HG03066 (cell line): Measurements from ENCODE around the gene SMIM29.
"Not testable (repeated sequence)": the region's sequence is repeated elsewhere in the genome, so short reads cannot be mapped to it uniquely, and the experiment has no call there.

ENCODE experiments used
- ATAC-seq: cut with Tn5 transposase; IDR thresholded peaks from one replicate; pipeline ENCODE4 v1.9.1; 2021; ENCODE audit warnings: low read depth; ENCODE audit not compliant: unreplicated experiment

SMIM29 gene

DNA sequence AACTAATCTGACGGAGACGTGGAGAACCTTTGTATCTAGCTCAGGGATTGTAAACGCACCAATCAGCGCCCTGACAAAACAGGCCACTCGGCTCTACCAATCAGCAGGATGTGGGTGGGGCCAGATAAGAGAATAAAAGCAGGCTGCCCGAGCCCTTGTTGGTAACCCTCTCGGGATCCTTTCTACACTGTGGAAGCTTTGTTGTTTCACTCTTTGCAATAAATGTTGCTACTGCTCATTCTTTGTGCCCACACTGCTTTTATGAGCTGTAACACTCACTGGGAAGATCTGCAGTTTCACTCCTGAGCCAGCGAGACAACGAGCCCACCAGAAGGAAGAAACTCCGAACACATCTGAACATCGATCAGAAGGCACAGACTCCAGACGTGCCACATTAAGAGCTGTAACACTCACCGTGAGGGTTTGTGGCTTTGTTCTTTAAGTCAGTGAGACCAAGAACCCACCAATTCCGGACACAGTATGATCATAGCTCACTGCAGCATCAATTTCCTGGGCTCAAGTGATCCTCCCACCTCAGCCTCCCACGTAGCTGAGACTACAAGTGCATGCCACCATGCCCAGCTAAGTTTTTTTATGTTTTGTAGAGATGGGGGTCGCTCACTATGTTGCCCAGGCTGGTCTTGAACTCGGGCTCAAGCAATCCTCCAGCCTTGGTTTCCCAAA, 21.0 kb upstream of the SMIM29 start:
- ATAC-seq = not testable (repeated sequence)

DNA sequence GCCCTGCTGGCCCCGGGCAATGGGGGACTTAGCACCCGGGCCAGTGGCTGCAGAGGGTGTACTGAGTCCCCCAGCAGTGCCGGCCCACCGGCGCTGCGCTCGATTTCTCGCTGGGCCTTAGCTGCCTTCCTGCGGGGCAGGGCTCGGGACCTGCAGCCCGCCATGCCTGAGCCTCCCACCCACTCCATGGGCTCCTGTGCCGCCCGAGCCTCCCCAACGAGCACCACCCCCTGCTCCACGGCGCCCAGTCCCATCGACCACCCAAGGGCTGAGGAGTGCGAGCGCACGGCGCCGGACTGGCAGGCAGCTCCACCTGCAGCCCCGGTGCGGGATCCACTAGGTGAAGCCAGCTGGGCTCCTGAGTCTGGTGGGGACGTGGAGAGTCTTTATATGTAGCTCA, 20.3 kb upstream of the SMIM29 start:
- ATAC-seq = not testable (repeated sequence)

DNA sequence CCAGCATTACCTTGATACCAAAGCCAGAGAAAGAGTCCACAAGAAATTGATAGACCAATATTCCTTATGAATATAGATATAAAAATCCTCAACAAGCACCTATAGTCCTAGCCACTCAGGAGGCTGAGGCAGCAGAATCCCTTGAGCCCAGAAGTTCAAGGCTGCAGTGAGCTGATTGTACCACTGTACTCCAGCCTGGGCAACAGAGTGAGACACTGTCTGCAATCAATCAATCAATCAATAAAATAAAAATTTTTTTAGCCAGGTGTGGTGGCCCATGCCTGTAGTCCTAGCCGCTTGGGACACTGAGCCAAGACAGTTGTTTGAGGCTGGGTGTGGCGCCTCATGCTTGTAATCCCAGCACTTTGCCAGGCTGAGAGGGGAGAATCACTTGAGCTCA, 18.9 kb upstream of the SMIM29 start:
- no peak for ATAC-seq

DNA sequence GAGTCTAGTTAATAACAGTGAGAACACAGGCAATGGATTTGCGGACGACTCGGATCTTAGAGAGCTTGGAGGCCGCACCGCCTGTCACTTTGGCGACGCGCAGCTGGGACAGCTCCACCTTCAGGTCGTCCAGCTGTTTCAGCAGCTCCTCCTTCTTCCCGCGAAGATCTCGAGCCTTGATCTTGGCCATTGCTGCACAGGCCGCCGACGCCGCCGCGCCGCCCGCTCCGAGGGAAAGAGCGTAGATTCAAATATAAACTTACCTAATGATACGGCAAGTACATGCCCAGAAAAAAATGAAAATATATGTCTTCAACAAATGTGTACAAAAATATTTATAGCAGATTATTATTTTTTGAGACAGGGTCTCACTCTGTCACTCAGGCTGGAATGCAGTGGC, 14.7 kb upstream of the SMIM29 start:
- not testable (repeated sequence) for ATAC-seq

DNA sequence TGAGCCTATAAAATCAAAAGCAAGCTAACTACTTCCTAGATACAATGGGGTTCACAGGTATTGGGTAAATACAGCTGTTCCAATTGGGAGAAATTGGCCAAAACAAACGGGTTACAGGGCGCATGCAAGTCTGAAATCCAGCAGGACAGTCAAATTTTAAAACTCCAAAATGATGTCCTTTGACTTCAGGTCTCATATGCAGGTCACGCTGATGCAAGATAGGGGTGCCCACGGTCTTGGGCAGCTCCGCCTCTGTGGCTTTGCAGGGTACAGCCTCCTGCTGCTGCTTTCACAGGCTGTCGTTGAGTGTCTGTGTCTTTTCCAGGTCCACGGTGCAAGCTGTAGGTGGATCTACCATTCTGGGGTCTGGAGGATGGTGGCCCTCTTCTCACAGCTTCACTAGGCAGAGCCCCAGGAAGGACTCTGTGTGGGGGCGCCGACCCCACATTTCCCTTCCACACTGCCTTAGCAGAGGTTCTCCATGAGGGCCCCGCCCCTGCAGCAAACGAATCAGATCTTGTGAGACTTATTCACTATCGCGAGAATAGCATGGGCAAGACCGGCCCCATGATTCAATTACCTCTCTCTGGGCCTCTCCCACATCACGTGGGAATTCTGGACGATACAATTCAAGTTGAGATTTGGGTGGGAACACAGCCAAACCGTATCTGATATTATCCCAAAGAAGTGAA, 11.9 kb upstream of the SMIM29 start:
- ATAC-seq = no peak

DNA sequence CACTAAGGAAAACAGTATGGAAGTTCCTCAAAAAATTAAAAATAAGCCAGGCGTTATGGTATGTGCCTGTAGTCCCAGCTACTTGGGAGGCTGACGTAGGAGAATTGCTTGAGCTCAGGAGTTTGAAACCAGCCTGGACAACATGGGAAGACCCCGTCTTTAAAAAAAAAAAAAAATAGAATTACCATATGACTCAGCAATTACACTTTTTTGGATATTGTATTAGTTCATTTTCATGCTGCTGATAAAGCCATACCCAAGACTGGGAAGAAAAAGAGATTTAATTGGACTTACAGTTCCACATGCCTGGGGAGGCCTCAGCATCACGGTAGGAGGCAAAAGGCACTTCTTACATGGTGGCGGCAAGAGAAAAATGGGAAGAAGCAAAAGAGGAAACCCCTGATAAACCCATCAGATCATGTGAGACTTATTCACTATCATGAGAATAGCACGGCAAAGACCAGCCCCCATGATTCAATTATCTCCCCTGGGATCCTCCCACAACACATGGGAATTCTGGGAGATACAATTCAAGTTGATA, 10.8 kb upstream of the SMIM29 start:
- no peak for ATAC-seq

DNA sequence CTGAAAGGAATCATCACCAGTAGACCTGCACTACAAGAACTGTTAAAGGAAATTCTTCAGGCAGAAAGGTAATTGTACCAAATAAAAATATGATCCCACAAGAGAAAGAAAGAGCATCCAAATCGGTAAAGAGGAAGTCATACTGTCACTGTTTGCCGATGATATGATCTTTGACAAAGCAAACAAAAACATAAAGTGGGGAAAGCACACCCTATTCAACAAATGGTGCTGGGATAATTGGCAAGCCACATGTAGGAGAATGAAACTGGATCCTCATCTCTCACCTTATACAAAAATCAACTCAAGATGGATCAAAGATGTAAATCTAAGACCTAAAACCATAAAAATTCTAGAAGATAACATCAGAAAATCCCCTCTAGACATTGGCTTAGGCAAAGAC, 3.6 kb upstream of the SMIM29 start:
- not testable (repeated sequence) for ATAC-seq

DNA sequence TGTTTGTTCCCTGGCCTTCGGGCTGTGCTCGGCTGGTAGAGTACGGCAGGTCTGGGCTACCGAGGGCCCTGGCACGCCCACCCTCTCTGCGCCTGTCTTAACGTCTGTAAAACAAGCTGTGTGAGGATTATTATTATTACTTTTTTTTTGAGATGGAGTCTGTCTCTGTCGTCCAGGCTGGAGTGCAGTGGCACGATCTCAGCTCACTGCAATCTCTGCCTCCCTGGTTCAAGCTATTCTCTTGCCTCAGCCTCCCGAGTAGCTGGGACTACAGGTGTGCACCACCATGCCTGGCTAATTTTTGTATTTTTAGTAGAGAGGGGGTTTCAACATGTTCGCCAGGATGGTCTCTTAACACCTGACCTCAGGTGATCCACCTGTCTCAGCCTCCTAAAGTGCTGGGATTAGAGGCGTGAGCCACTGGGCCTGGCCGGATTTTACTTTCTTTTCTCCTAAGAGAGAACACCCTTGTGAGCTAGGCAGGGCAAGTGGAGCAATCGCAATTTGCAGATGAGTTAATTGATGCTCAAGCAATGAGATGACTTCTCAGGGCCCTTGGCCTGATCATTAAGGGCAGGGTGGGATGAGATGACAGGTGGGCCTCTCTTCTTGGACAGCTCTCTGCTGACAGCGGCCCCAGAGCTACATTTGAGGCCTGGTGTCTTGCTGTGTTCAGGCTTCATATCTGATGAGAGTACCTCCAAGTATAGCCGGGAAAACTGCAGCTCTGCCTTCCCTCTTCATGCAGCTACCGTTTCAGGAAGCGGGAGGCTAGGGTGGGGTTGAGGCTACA, 859 bp upstream of the SMIM29 start:
- ATAC-seq = peak; percentile 22

DNA sequence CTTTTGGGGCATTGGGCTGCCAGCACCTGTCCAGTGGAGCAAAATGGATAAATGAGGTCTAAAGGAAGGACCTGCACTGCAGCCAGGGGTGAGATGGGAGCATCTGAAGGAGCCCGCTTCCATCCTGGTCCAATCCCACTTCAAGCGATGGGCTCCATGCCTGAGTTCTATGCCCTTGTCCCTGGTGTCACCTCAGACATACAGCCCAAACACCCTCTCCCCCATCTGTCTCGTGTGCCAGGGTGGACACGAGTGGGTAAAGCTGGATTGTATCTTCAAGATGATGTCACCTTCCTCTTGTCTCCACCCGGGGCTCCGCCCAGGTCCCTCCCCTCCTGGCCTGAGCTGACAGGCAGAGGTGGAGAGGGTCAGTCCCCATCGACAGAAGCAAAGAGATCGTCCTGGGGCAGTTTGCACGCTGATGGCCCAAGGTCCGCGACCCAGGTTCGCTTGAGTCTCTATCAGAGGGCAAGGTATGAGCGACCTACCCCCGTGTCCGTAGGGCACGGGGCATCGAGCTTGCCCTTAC, 544 bp downstream of the SMIM29 start:
- peak; percentile 29 for ATAC-seq

DNA sequence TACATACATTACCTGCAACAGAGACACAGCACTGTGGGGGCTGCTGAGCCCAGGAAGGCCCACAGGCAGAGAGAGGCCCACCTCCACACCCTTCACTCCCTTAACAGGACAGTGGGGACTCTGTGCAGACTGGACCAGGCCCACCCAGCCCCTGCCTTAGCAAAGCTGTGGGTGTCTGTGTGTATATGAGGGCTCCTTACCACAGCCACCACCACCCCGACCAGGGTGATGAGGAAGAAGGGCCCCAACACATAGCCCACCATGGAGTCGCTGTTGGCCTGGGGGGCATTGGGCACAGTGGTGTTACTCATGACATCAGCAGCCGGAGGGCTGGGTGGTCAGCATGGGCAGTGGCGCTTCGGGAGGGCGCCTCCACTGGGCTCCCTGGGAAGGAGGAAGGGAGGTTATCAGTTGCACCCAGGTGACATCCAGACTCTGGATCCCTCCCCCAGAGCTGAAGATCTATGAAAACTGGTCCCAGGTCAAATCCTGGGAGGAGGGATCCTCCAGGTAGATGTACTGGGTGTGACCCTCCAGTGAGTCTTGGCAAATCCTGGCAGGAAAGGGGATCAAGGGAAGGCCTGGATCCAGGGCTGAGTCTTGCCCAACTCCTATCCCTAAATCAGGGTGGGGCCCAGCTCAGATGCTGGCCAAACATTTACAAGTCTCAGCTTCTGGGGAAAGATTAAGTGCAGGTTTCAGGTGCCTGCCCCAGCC, 1.2 kb downstream of the SMIM29 start:
- ATAC-seq = no peak

DNA sequence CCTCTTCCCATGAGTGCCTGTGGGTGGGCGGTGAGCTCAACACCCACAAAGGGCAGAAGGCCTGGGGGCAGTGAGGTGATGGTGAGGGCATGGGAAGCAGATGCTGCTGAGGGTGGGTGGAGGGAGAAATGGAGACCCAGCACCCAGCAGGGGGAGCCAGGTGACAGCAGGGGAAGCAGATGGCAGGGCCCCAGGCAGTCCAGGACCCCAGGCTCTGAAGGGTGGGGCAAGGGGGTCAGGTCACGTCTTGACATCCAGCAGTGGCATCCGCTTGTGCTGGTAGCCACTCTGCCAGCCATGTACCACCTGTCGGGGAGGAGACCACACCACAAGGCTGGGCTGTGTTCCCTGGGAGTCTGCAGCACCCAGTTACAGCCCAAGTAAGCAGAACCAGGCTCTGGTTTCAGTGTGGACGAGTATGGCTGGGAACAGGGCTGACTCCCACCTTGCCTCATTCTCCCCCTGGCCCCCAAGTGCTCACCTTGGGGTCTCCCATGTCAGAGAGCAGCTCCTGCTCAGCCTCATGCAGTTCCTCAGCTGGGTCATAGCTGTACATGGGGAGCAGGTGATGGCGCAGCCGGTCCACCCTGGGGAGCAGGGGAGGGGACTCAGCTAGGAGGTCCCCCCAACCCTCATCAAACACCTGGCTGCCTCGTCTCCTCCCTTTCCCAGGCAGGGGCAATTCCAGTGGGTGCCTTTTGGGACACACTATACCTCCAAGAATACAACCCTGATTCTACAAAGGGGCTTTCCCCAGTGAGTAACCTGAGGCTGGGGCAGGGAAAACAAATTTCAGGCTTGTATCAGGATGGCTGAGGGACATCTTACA, 2.0 kb downstream of the SMIM29 start:
- ATAC-seq = no peak

DNA sequence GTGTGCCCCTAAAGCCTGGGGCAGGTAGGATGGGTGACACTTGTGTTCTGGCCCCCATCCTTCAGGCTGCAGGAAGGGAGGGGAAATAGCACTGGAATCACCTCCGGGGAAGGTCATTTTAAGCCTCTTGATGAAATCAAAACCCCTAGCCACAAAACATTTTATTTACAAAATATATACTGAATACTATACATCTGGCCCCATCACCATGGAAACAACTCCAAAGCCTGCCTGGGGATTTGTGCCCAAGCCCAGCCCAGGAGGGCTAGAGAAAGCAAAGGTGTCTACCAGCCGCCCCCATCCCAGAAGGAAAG, 2.6 kb downstream of the SMIM29 start:
- ATAC-seq = no peak

DNA sequence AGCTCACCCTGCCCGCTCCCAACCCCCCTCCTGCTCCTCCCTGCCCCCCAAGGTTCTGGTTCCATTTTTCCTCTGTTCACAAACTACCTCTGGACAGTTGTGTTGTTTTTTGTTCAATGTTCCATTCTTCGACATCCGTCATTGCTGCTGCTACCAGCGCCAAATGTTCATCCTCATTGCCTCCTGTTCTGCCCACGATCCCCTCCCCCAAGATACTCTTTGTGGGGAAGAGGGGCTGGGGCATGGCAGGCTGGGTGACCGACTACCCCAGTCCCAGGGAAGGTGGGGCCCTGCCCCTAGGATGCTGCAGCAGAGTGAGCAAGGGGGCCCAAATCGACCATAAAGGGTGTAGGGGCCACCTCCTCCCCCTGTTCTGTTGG, 3.1 kb downstream of the SMIM29 start:
- ATAC-seq = not testable (repeated sequence)

DNA sequence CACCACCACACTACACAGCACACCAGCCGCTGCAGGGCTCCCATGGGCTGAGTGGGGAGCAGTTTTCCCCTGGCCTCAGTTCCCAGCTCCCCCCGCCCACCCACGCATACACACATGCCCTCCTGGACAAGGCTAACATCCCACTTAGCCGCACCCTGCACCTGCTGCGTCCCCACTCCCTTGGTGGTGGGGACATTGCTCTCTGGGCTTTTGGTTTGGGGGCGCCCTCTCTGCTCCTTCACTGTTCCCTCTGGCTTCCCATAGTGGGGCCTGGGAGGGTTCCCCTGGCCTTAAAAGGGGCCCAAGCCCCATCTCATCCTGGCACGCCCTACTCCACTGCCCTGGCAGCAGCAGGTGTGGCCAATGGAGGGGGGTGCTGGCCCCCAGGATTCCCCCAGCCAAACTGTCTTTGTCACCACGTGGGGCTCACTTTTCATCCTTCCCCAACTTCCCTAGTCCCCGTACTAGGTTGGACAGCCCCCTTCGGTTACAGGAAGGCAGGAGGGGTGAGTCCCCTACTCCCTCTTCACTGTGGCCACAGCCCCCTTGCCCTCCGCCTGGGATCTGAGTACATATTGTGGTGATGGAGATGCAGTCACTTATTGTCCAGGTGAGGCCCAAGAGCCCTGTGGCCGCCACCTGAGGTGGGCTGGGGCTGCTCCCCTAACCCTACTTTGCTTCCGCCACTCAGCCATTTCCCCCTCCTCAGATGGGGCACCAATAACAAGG, 3.6 kb downstream of the SMIM29 start:
- ATAC-seq = not testable (repeated sequence)

DNA sequence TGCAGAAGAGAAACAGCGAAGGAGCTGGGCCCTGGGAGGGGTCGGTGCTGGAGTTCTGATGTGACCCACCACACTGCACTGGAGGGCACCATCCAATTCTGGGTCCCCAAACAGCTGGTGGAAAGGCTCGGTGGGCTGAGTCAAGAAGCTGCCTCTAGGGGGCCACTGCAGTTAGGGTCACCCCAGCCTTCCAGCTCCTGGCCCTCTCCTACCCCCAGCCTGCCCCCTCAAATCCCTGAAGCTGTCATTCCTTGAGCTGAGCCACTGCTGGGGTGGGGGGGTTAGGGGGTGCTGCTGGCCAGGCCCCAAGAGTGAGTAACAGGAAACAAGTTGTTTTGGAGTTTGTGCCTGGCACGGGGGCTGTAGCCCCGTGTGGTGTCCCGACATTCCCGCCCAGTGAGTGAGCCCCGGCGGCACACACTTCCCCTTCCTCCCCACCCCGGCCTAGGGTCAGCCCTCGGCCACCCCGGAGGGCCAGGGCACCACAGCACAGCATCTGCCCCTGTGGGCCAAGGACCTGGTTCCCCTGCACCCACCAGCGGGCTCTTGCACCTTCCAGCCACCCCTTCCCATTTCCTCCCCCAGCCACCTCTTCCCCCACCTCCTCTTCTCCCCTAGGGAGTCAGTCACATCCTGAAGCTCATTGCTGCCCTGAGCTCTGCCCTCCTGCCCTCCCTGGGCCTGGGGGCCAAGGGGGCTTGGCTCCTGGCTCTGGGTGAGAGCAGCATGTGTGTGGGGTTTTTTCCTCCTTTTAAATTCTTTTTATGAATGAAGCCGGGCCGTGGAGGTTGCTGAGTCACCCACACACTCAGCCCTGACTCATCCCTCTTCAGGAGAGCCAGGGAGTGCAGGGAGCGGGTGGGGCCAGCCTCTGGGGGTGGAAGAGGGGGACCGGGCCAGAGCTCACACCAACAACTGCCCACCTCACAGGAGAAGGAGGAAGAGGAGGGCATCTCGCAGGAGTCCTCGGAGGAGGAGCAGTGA, 4.6 kb downstream of the SMIM29 start:
- no peak for ATAC-seq

DNA sequence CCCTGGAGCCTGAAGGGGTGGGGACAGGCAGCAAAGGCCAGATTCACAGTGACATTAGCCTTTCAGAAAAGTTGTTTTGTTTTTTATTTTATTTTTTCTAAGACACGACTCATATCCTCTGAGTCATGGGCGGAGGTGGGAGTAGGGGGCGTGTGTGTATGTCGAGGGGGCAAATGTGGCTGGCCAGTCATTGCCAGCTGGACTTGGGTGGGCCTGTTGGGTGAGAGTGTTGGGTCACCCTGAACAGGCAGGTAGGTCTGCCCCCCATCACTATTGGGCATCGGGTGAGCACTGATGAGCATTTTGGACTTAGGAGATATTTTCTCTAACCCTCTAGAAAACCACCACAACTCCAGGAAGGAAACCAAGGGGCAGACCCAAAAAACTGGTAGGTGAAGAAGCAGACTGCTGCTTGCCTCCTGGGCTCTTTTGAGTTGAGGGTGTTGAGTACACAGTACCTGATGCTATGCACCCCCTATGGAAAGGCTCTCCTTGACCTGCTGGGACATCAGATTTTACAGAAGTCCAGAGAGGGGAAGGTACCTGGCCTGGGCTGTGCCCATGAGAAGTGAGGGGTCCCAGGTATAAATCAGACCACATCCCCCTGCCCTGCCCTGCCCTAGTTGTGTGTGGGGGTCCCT, 5.6 kb downstream of the SMIM29 start:
- no peak for ATAC-seq
